Activated CD8-positive, alpha-beta memory T cell treated with anti-CD3 and anti-CD28 coated beads, Interleukin-2, amount 50 U/mL, for 48 hours (primary cell): Measurements from ENCODE around the gene SASS6.

ENCODE experiments used
- DNase-seq: peaks from one replicate; pipeline ENCODE4 v3.0.0-alpha.2; 2020

The SASS6 gene

GRCh38 chr1:100132566-100133477, at the start of gene SASS6, which contains the start of gene TRMT13:
SASS6 (minus strand) TSS chr1:100132930; CDS start chr1:100132814, 116 bp downstream.
TRMT13 (plus strand) TSS chr1:100133163; CDS start chr1:100133169, 6 bp downstream.
- peak; percentile 92 for DNase-seq

GRCh38 chr1:100178091-100178490, 45.4 kb upstream of the SASS6 start, which contains the start of gene LRRC39:
LRRC39 (minus strand) TSS chr1:100178256; CDS start chr1:100168516, 9,740 bp downstream.
- no peak for DNase-seq

GRCh38 chr1:100177295-100178041, 44.7 kb upstream of the SASS6 start:
- no peak for DNase-seq

GRCh38 chr1:100168051-100168450, 35.3 kb upstream of the SASS6 start:
- no peak for DNase-seq

- DNase-seq: no peak
These were observed 32.0 kb upstream of the SASS6 start for GRCh38 chr1:100164702-100165101.

GRCh38 chr1:100164216-100164615, 31.5 kb upstream of the SASS6 start:
- DNase-seq: no peak

GRCh38 chr1:100162881-100163280, 30.2 kb upstream of the SASS6 start:
- DNase-seq: no peak

- no peak for DNase-seq
These were observed 19.5 kb upstream of the SASS6 start for GRCh38 chr1:100152271-100152670.

GRCh38 chr1:100151679-100152078, 18.9 kb upstream of the SASS6 start:
- no peak for DNase-seq

- no peak for DNase-seq
These were observed 15.1 kb upstream of the SASS6 start for GRCh38 chr1:100147875-100148274.

GRCh38 chr1:100146958-100147357, 14.2 kb upstream of the SASS6 start:
- no peak for DNase-seq

- no peak for DNase-seq
These were observed 12.4 kb upstream of the SASS6 start for GRCh38 chr1:100145116-100145515.

GRCh38 chr1:100142343-100142742, 9.6 kb upstream of the SASS6 start:
- no peak for DNase-seq

- DNase-seq: no peak
These were observed 8.5 kb upstream of the SASS6 start for GRCh38 chr1:100141192-100141591.

GRCh38 chr1:100137602-100138001, 4.9 kb upstream of the SASS6 start:
- DNase-seq: no peak

- no peak for DNase-seq
These were observed 2.1 kb upstream of the SASS6 start for GRCh38 chr1:100134872-100135271.

GRCh38 chr1:100131623-100132022, 1.1 kb downstream of the SASS6 start:
- DNase-seq: no peak

- no peak for DNase-seq
These were observed 2.1 kb downstream of the SASS6 start for GRCh38 chr1:100130552-100131077.

- DNase-seq: no peak
These were observed 5.5 kb downstream of the SASS6 start for GRCh38 chr1:100127226-100127625.

GRCh38 chr1:100122177-100122576, 10.6 kb downstream of the SASS6 start:
- DNase-seq: no peak

GRCh38 chr1:100115524-100115923, 17.2 kb downstream of the SASS6 start:
- DNase-seq: no peak

- DNase-seq: no peak
These were observed 23.1 kb downstream of the SASS6 start for GRCh38 chr1:100109554-100110066.

- DNase-seq: no peak
These were observed 25.0 kb downstream of the SASS6 start for GRCh38 chr1:100107696-100108095.
